ENCODE measurements around the gene SARNP. TPM values are rescaled to one million over a fixed set of nuclear protein-coding genes. Genes with fewer than 3 reads are reported as not detected.

Gene SARNP
- total RNA-seq, 1 donor from 2014 or later = 85.7 TPM

- Mint-ChIP-seq H3K4me3 (ENCODE audit: low read depth) (peak overlapping the region; percentile 98), H3K27me3 (no peaks in the 10 kb centered on the region), H3K36me3 (ENCODE audit: insufficient read depth) (peaks cover 9% of the 10 kb centered on the region), H3K4me1 (ENCODE audit: low read depth) (peaks cover 46% of the 10 kb centered on the region), H3K9me3 (ENCODE audit: low read depth) (no peaks in the 10 kb centered on the region), H3K27ac (peak overlapping the region; percentile 46)
- DNase-seq (ENCODE audit: low spot score, unreplicated experiment) = no peak
- TF ChIP-seq CTCF (IDR thresholded peaks at IDR 0.05; ENCODE audit: unreplicated experiment) = no peak
Measured at GRCh38 chr12:55827806-55828205, 10.3 kb upstream of the SARNP start.

- H3K36me3 Mint-ChIP-seq (ENCODE audit: insufficient read depth) = peaks cover 18% of the 10 kb centered on the region
- H3K27ac Mint-ChIP-seq = peak overlapping the region; percentile 68
- no peak for TF ChIP-seq CTCF (IDR thresholded peaks at IDR 0.05; ENCODE audit: unreplicated experiment)
- H3K4me1 Mint-ChIP-seq (ENCODE audit: low read depth) = peaks cover 41% of the 10 kb centered on the region
- H3K27me3 Mint-ChIP-seq = no peaks in the 10 kb centered on the region
- H3K4me3 Mint-ChIP-seq (ENCODE audit: low read depth) = no peak overlapping the region
- DNase-seq (ENCODE audit: low spot score, unreplicated experiment) = no peak
- no peaks in the 10 kb centered on the region for H3K9me3 Mint-ChIP-seq (ENCODE audit: low read depth)
Measured at GRCh38 chr12:55824726-55825125, 7.2 kb upstream of the SARNP start.

- peaks cover 18% of the 10 kb centered on the region for H3K36me3 Mint-ChIP-seq (ENCODE audit: insufficient read depth)
- TF ChIP-seq CTCF (IDR thresholded peaks at IDR 0.05; ENCODE audit: unreplicated experiment) = no peak
- peaks cover 47% of the 10 kb centered on the region for H3K4me1 Mint-ChIP-seq (ENCODE audit: low read depth)
- peak overlapping the region; percentile 81 for H3K27ac Mint-ChIP-seq
- H3K9me3 Mint-ChIP-seq (ENCODE audit: low read depth) = no peaks in the 10 kb centered on the region
- no peak for DNase-seq (ENCODE audit: low spot score, unreplicated experiment)
- H3K27me3 Mint-ChIP-seq = no peaks in the 10 kb centered on the region
- no peak overlapping the region for H3K4me3 Mint-ChIP-seq (ENCODE audit: low read depth)
Measured at GRCh38 chr12:55823419-55823818, 5.9 kb upstream of the SARNP start.

- peak overlapping the region; percentile 18 for H3K27ac Mint-ChIP-seq
- H3K36me3 Mint-ChIP-seq (ENCODE audit: insufficient read depth) = peaks cover 12% of the 10 kb centered on the region
- H3K4me3 Mint-ChIP-seq (ENCODE audit: low read depth) = no peak overlapping the region
Measured at GRCh38 chr12:55822228-55822627, 4.7 kb upstream of the SARNP start.

DNA sequence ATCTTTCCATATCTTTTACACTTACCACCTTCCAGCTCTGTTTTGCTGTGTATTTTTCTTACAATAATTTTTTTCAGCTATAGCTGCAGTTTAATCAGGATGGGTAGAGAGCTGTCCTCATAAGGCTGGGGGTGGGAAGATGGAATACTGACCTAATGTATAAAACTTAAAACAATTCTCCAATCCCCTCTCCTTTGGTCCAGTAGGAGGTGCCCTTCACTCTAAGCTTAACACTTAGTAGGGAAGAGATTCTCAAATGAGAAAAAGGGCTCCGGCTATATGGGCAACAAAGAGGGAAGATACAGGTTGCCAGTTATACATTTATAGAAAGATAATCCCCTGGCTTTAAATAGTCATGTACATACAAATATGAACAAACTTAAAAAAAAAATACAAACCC is 3.2 kb upstream of the SARNP start:
- DNase-seq (ENCODE audit: low spot score, unreplicated experiment) = no peak
- Mint-ChIP-seq H3K27me3 (no peaks in the 10 kb centered on the region), H3K9me3 (ENCODE audit: low read depth) (no peaks in the 10 kb centered on the region), H3K4me3 (ENCODE audit: low read depth) (no peak overlapping the region), H3K27ac (no peak overlapping the region), H3K36me3 (ENCODE audit: insufficient read depth) (peaks cover 12% of the 10 kb centered on the region), H3K4me1 (ENCODE audit: low read depth) (peaks cover 32% of the 10 kb centered on the region)
- peak; percentile 12 for TF ChIP-seq CTCF (IDR thresholded peaks at IDR 0.05; ENCODE audit: unreplicated experiment)

More at GRCh38 chr12:55822228-55822627, 4.7 kb upstream of the SARNP start:
- no peak for DNase-seq (ENCODE audit: low spot score, unreplicated experiment)
- Mint-ChIP-seq H3K4me1 (ENCODE audit: low read depth) (peaks cover 36% of the 10 kb centered on the region), H3K9me3 (ENCODE audit: low read depth) (no peaks in the 10 kb centered on the region), H3K27me3 (no peaks in the 10 kb centered on the region)
- peak; percentile 51 for TF ChIP-seq CTCF (IDR thresholded peaks at IDR 0.05; ENCODE audit: unreplicated experiment)
